ENCODE results near the gene ZNF292.

DNA sequence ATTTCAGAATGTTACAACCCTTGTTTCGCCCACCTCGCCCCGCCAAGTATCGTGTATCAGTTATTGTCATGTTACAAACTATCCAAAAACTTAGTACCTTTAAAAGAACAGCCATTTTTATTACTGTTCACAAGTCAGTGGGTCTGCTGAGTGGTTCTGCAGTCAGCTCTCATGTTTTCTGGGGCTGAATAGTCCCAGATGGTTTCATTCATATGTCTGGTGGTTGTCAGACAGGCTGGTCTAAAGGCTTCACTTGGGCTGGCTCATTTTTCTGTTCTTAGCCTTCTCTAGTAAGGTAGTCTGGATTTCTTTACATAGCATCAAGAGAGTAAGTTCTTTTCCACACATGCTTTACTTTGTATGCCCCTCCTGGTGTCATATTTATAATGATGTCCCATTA lies 8.6 kb downstream of the ZNF292 start:
- TF ChIP-seq POLR2A (IDR thresholded peaks at IDR 0.05; ENCODE audit: extremely low read depth, insufficient read length) (no peak), MYC (IDR thresholded peaks at IDR 0.05; ENCODE audit: low read depth, low read length) (no peak)
- TF ChIP-seq, protein P1, sequence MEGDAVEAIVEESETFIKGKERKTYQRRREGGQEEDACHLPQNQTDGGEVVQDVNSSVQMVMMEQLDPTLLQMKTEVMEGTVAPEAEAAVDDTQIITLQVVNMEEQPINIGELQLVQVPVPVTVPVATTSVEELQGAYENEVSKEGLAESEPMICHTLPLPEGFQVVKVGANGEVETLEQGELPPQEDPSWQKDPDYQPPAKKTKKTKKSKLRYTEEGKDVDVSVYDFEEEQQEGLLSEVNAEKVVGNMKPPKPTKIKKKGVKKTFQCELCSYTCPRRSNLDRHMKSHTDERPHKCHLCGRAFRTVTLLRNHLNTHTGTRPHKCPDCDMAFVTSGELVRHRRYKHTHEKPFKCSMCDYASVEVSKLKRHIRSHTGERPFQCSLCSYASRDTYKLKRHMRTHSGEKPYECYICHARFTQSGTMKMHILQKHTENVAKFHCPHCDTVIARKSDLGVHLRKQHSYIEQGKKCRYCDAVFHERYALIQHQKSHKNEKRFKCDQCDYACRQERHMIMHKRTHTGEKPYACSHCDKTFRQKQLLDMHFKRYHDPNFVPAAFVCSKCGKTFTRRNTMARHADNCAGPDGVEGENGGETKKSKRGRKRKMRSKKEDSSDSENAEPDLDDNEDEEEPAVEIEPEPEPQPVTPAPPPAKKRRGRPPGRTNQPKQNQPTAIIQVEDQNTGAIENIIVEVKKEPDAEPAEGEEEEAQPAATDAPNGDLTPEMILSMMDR (IDR thresholded peaks at IDR 0.05; ENCODE audit: low read depth, low read length): no peak
- TF ChIP-seq, protein P2, sequence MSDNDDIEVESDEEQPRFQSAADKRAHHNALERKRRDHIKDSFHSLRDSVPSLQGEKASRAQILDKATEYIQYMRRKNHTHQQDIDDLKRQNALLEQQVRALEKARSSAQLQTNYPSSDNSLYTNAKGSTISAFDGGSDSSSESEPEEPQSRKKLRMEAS (IDR thresholded peaks at IDR 0.05; ENCODE audit: low read depth, low read length): no peak

Data from NB4 (cell line).